22Rv1 (cell line): ENCODE data around the gene MAP4K3.

Experiments used
- H3K27ac ChIP-seq: fragments of 450-650 bp; 2 replicates; pipeline ENCODE4 v1.5.1; 2017
- ZFX ChIP-seq: fragments of 450-650 bp; IDR thresholded peaks from 2 replicates; pipeline ENCODE4 v1.6.1; 2017; ENCODE audit warnings: antibody characterized with exemption, borderline replicate concordance
- TF ChIP-seq, protein P1 (sequence below): fragments of 450-650 bp; IDR thresholded peaks from 2 replicates; pipeline ENCODE4 v1.5.1; 2017; ENCODE audit warnings: mild to moderate bottlenecking

MAP4K3 gene

GRCh38 chr2:39313575-39313974 is 123.5 kb downstream of the MAP4K3 start:
- H3K27ac ChIP-seq, result no peak overlapping the region
- no peak for TF ChIP-seq ZFX
- TF ChIP-seq, protein P1, sequence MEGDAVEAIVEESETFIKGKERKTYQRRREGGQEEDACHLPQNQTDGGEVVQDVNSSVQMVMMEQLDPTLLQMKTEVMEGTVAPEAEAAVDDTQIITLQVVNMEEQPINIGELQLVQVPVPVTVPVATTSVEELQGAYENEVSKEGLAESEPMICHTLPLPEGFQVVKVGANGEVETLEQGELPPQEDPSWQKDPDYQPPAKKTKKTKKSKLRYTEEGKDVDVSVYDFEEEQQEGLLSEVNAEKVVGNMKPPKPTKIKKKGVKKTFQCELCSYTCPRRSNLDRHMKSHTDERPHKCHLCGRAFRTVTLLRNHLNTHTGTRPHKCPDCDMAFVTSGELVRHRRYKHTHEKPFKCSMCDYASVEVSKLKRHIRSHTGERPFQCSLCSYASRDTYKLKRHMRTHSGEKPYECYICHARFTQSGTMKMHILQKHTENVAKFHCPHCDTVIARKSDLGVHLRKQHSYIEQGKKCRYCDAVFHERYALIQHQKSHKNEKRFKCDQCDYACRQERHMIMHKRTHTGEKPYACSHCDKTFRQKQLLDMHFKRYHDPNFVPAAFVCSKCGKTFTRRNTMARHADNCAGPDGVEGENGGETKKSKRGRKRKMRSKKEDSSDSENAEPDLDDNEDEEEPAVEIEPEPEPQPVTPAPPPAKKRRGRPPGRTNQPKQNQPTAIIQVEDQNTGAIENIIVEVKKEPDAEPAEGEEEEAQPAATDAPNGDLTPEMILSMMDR, result no peak

DNA sequence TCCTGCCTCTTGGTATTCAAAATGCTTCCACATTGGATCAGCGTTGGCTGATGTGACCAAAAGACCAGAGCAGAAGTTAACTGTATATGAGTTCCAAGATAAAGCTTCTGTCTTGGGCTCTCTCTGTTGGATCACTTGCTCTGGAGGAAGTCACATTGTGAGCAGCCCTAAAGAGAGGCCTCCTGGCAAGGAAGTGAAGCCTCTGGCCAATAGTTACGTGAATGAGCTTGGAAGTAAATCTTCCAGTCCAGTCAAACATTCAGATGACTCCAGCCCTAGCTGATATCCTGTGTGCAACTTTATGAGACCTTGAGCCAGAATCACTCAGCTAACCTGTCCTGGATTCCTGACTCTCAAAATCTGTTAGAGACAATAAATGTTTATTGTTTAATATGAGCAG is 125.6 kb downstream of the MAP4K3 start:
- no peak for TF ChIP-seq ZFX
- TF ChIP-seq, protein P1, result no peak
- H3K27ac ChIP-seq, result no peak overlapping the region

DNA sequence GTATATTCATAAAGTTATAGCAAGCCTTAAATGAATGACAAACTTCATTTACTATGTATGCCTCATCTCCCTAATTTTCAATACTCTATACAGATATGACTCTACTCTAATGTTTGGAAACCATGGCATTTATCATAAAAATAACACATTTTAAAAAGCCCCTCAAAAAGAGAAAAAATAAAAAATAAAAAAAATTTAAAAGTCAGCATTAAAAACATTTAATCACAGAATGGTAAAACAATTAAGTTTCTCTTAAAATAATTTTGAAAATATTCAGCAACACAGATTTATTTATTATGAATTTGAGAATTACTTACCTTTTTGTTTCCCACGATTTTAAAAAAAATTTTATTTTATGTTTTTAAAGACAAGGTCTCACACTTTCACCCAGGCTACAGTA is 128.3 kb downstream of the MAP4K3 start:
- no peak overlapping the region for H3K27ac ChIP-seq
- TF ChIP-seq, protein P1, result no peak
- TF ChIP-seq ZFX, result no peak

DNA sequence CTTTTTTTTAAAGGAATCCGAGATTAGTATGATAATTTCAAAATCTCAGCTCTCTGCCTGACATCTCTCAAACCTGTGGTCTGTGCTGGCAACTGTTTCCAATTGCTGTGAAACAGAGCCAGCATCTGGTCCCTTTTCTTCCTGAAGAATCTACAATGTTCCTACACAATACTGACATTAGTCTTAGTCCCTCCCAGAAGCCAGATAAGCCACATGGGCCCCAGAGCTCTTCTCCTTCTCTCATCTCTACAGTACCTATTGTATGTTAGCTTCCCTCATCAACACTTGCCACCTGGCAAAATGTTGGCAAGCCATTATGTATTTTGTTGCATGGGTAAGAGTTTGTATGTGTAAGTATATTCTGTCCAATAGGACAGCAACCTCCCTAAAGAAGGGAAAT is 130.5 kb downstream of the MAP4K3 start:
- TF ChIP-seq ZFX, result no peak
- TF ChIP-seq, protein P1, result no peak
- no peak overlapping the region for H3K27ac ChIP-seq

DNA sequence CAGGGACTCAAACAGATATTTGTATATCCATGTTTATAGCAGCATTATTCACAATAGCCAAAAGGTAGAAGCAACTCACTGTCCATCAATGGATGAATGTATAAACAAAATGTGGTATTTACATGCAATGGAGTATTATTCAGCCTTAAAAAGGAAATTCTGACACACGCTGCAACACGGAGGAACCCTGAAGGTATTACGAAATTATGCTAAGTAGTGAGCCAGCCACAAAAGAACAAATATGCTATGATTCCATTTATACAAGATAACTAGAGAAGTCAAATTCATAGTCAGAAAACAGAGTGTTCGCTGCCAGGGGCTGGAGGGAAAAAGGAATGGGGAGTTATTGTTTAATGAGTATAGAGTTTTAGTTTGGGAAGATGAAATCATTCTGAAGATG is 132.4 kb downstream of the MAP4K3 start:
- no peak for TF ChIP-seq ZFX
- TF ChIP-seq, protein P1, result no peak
- no peak overlapping the region for H3K27ac ChIP-seq

DNA sequence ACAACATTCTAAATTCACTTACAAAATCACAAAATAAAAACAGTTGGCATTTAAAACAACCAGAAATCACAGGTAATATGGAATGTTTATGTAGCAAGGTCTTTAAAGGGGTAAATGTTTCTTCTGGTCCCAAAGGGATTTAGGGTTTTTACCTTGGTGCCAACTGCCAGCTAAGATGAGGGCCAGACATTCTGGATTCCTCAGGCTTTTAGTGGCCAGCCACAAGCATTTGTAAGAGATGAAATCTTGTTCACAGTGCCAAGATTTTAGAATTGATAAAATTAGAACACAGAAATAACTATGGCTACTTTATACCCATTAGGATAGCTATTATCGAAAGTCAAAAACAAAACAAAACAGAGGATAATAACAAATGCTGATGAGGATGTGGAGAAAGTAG is 132.9 kb downstream of the MAP4K3 start:
- no peak overlapping the region for H3K27ac ChIP-seq
- TF ChIP-seq ZFX, result no peak
- TF ChIP-seq, protein P1, result no peak

GRCh38 chr2:39301352-39301751 is 135.7 kb downstream of the MAP4K3 start:
- TF ChIP-seq ZFX, result no peak
- TF ChIP-seq, protein P1, result no peak
- H3K27ac ChIP-seq, result no peak overlapping the region
